ENCODE results near the gene LIME1. TPM values are rescaled to one million over a fixed set of nuclear protein-coding genes. Genes with fewer than 3 reads are reported as not detected.

LIME1 gene
- total and polyA plus RNA-seq, 9 of the 15 experiments (the other 6 are each of a cell fraction or from before 2014, with no cell fraction given), result 0.11 to 17.1 (median 2.8) TPM; not detected in 2

DNA sequence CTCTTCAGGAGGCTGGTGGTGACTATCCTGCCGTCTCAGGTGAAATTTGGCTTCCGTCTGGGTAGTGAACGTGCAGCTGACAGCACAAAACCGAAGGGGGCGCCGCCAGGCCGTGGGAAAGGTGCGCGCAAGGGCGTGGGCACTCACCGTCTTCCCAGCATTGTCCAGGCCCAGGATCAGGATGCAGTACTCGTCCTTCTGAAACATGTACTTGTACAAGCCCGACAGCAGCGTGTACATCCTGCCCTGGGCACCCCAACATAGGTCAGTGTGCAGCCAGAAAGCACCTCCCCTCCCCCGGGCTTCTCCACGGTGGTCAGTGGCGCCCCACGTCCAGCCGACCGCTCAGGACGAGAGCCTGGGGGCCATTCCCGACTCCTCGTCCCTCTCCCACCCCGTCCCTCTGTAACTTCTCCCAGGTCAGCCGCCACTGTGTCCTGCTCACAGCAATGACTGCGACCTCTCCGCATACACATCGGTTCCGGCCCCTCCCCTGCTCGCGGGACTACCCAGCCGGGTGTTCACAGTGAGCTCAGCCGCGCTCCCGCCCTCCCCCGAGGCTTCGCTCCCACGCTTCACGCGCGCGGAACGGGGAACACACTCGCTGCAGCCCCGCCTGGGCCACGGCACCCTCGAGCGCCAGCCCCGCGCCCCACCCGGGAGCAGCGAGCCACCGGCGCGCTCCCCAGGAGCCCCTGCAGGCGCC, 29.5 kb upstream of the LIME1 start (continued):
- TF ChIP-seq JUN (IDR thresholded peaks at IDR 0.05; ENCODE audit: borderline replicate concordance, low read depth, low read length), result no peak
- no peak for TF ChIP-seq JUN (CRISPR knock-in tag; IDR thresholded peaks at IDR 0.05; ENCODE audit: borderline replicate concordance)
- no peak for TF ChIP-seq NFATC3 (IDR thresholded peaks at IDR 0.05)
- TF ChIP-seq TEAD2 (tag; IDR thresholded peaks at IDR 0.05), result no peak
- TF ChIP-seq, protein P1, sequence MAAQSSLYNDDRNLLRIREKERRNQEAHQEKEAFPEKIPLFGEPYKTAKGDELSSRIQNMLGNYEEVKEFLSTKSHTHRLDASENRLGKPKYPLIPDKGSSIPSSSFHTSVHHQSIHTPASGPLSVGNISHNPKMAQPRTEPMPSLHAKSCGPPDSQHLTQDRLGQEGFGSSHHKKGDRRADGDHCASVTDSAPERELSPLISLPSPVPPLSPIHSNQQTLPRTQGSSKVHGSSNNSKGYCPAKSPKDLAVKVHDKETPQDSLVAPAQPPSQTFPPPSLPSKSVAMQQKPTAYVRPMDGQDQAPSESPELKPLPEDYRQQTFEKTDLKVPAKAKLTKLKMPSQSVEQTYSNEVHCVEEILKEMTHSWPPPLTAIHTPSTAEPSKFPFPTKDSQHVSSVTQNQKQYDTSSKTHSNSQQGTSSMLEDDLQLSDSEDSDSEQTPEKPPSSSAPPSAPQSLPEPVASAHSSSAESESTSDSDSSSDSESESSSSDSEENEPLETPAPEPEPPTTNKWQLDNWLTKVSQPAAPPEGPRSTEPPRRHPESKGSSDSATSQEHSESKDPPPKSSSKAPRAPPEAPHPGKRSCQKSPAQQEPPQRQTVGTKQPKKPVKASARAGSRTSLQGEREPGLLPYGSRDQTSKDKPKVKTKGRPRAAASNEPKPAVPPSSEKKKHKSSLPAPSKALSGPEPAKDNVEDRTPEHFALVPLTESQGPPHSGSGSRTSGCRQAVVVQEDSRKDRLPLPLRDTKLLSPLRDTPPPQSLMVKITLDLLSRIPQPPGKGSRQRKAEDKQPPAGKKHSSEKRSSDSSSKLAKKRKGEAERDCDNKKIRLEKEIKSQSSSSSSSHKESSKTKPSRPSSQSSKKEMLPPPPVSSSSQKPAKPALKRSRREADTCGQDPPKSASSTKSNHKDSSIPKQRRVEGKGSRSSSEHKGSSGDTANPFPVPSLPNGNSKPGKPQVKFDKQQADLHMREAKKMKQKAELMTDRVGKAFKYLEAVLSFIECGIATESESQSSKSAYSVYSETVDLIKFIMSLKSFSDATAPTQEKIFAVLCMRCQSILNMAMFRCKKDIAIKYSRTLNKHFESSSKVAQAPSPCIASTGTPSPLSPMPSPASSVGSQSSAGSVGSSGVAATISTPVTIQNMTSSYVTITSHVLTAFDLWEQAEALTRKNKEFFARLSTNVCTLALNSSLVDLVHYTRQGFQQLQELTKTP (IDR thresholded peaks at IDR 0.05; ENCODE audit: low read depth in 1 of 2, partially characterized antibody in 2 of 2), result no peak
- no peak for TF ChIP-seq PRMT5 (CRISPR knock-in tag; IDR thresholded peaks at IDR 0.05)
- no peak for TF ChIP-seq YY1 (IDR thresholded peaks at IDR 0.05; ENCODE audit: borderline replicate concordance in 1 of 3, control insufficient read depth in 1 of 3, extremely low read depth in 1 of 3, insufficient read depth in 3 of 3, insufficient read length in 1 of 3, insufficient replicate concordance in 2 of 3, low read depth in 1 of 3, low read length in 2 of 3)
- TF ChIP-seq, protein P2, sequence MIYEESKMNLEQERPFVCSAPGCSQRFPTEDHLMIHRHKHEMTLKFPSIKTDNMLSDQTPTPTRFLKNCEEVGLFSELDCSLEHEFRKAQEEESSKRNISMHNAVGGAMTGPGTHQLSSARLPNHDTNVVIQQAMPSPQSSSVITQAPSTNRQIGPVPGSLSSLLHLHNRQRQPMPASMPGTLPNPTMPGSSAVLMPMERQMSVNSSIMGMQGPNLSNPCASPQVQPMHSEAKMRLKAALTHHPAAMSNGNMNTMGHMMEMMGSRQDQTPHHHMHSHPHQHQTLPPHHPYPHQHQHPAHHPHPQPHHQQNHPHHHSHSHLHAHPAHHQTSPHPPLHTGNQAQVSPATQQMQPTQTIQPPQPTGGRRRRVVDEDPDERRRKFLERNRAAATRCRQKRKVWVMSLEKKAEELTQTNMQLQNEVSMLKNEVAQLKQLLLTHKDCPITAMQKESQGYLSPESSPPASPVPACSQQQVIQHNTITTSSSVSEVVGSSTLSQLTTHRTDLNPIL (CRISPR knock-in tag; IDR thresholded peaks at IDR 0.05), result no peak
- TF ChIP-seq, protein P3, sequence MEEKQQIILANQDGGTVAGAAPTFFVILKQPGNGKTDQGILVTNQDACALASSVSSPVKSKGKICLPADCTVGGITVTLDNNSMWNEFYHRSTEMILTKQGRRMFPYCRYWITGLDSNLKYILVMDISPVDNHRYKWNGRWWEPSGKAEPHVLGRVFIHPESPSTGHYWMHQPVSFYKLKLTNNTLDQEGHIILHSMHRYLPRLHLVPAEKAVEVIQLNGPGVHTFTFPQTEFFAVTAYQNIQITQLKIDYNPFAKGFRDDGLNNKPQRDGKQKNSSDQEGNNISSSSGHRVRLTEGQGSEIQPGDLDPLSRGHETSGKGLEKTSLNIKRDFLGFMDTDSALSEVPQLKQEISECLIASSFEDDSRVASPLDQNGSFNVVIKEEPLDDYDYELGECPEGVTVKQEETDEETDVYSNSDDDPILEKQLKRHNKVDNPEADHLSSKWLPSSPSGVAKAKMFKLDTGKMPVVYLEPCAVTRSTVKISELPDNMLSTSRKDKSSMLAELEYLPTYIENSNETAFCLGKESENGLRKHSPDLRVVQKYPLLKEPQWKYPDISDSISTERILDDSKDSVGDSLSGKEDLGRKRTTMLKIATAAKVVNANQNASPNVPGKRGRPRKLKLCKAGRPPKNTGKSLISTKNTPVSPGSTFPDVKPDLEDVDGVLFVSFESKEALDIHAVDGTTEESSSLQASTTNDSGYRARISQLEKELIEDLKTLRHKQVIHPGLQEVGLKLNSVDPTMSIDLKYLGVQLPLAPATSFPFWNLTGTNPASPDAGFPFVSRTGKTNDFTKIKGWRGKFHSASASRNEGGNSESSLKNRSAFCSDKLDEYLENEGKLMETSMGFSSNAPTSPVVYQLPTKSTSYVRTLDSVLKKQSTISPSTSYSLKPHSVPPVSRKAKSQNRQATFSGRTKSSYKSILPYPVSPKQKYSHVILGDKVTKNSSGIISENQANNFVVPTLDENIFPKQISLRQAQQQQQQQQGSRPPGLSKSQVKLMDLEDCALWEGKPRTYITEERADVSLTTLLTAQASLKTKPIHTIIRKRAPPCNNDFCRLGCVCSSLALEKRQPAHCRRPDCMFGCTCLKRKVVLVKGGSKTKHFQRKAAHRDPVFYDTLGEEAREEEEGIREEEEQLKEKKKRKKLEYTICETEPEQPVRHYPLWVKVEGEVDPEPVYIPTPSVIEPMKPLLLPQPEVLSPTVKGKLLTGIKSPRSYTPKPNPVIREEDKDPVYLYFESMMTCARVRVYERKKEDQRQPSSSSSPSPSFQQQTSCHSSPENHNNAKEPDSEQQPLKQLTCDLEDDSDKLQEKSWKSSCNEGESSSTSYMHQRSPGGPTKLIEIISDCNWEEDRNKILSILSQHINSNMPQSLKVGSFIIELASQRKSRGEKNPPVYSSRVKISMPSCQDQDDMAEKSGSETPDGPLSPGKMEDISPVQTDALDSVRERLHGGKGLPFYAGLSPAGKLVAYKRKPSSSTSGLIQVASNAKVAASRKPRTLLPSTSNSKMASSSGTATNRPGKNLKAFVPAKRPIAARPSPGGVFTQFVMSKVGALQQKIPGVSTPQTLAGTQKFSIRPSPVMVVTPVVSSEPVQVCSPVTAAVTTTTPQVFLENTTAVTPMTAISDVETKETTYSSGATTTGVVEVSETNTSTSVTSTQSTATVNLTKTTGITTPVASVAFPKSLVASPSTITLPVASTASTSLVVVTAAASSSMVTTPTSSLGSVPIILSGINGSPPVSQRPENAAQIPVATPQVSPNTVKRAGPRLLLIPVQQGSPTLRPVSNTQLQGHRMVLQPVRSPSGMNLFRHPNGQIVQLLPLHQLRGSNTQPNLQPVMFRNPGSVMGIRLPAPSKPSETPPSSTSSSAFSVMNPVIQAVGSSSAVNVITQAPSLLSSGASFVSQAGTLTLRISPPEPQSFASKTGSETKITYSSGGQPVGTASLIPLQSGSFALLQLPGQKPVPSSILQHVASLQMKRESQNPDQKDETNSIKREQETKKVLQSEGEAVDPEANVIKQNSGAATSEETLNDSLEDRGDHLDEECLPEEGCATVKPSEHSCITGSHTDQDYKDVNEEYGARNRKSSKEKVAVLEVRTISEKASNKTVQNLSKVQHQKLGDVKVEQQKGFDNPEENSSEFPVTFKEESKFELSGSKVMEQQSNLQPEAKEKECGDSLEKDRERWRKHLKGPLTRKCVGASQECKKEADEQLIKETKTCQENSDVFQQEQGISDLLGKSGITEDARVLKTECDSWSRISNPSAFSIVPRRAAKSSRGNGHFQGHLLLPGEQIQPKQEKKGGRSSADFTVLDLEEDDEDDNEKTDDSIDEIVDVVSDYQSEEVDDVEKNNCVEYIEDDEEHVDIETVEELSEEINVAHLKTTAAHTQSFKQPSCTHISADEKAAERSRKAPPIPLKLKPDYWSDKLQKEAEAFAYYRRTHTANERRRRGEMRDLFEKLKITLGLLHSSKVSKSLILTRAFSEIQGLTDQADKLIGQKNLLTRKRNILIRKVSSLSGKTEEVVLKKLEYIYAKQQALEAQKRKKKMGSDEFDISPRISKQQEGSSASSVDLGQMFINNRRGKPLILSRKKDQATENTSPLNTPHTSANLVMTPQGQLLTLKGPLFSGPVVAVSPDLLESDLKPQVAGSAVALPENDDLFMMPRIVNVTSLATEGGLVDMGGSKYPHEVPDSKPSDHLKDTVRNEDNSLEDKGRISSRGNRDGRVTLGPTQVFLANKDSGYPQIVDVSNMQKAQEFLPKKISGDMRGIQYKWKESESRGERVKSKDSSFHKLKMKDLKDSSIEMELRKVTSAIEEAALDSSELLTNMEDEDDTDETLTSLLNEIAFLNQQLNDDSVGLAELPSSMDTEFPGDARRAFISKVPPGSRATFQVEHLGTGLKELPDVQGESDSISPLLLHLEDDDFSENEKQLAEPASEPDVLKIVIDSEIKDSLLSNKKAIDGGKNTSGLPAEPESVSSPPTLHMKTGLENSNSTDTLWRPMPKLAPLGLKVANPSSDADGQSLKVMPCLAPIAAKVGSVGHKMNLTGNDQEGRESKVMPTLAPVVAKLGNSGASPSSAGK (IDR thresholded peaks at IDR 0.05), result no peak
